PC-3 (cell line): Measurements from ENCODE around the gene POLR2C. TPM values are rescaled to one million over a fixed set of nuclear protein-coding genes. Genes with fewer than 3 reads are reported as not detected.
A peak's percentile ranks its signal among the peaks of the same experiment; 100 is the strongest.

Source experiments
- ATAC-seq: fragments of 200-7000 bp; cut with Tn5 transposase; 2 replicates; pipeline ENCODE4 v1.9.1; 2020; ENCODE audit warnings: mild to moderate bottlenecking, moderate library complexity
- BruUV-seq: library from RNA; stranded (reverse); fragments of 400-500 nt; replicated peaks from 2 replicates; lab custom pipeline; 2021; lab: Mats Ljungman, UMichigan
- CTCF ChIA-PET: fragments of 300-600 bp; sonication (Branson Sonifier 250); formaldehyde crosslinking; loops from one replicate; lab custom pipeline; 2022; ENCODE audit warnings: antibody characterized with exemption; lab: Charles Lee
- POLR2A ChIA-PET: fragments of 300-600 bp; sonication (Branson Sonifier 250); formaldehyde crosslinking; loops from one replicate; lab custom pipeline; 2022; ENCODE audit warnings: antibody characterized with exemption; ENCODE audit not compliant: unreplicated experiment; lab: Charles Lee
- DNase-seq: peaks from one replicate; pipeline ENCODE4 v3.0.0-alpha.2; 2015
- H2AFZ ChIP-seq: fragments of 300-600 bp; sonication (generic); 2 replicates; pipeline ENCODE4 v1.6.0; 2016; ENCODE audit warnings: antibody characterized with exemption, low read length
- H3F3A ChIP-seq: fragments of 300-600 bp; sonication (generic); one replicate; pipeline ENCODE4 v1.6.0; 2017; ENCODE audit warnings: antibody characterized with exemption, low read length, control low read depth, mild to moderate bottlenecking; ENCODE audit not compliant: unreplicated experiment
- H3K27ac ChIP-seq: fragments of 300-600 bp; sonication (generic); 2 replicates; pipeline ENCODE4 v1.5.1; 2016; ENCODE audit warnings: mild to moderate bottlenecking, low read length
- H3K27me3 ChIP-seq: fragments of 300-600 bp; sonication (generic); 2 replicates; pipeline ENCODE4 v1.6.1; 2016; ENCODE audit warnings: low read length, mixed read lengths
- H3K36me3 ChIP-seq: fragments of 300-600 bp; sonication (generic); 2 replicates; pipeline ENCODE4 v1.6.1; 2016; ENCODE audit warnings: low read depth, mixed run types, low read length, mixed read lengths
- H3K4me1 ChIP-seq: fragments of 300-600 bp; sonication (generic); 2 replicates; pipeline ENCODE4 v1.5.1; 2016; ENCODE audit warnings: low read length; ENCODE audit not compliant: insufficient read depth
- H3K4me2 ChIP-seq: fragments of 300-600 bp; sonication (generic); 2 replicates; pipeline ENCODE4 v1.6.0; 2016; ENCODE audit warnings: low read length
- H3K4me3 ChIP-seq: fragments of 300-600 bp; sonication (generic); 2 replicates; pipeline ENCODE4 v1.5.1; 2016; ENCODE audit warnings: mild to moderate bottlenecking, low read length, mixed read lengths
- H3K79me2 ChIP-seq: fragments of 300-600 bp; sonication (generic); 2 replicates; pipeline ENCODE4 v1.6.1; 2017; ENCODE audit warnings: low read length, mixed read lengths
- H3K9ac ChIP-seq: fragments of 300-600 bp; sonication (generic); 2 replicates; pipeline ENCODE4 v1.6.0; 2016; ENCODE audit warnings: mild to moderate bottlenecking, low read length
- H3K9me2 ChIP-seq: fragments of 300-600 bp; sonication (generic); replicated peaks from 2 replicates; pipeline ENCODE4 v1.6.1; 2016; ENCODE audit warnings: mixed run types, low read length, mixed read lengths
- H3K9me3 ChIP-seq: fragments of 300-600 bp; sonication (generic); 2 replicates; pipeline ENCODE4 v1.6.1; 2016; ENCODE audit warnings: low read length, mixed read lengths
- H4K20me1 ChIP-seq: fragments of 300-600 bp; sonication (generic); 2 replicates; pipeline ENCODE4 v1.6.1; 2016; ENCODE audit warnings: low read length, mixed read lengths
- CTCF ChIP-seq: fragments of 300-600 bp; sonication (generic); conservative IDR thresholded peaks from 2 replicates; pipeline ENCODE4 v1.5.1; 2017; ENCODE audit warnings: antibody characterized with exemption, low read depth, mild to moderate bottlenecking, low read length
- EZH2 ChIP-seq: fragments of 300-600 bp; sonication (generic); IDR thresholded peaks from one replicate; pipeline ENCODE4 v1.6.1; 2017; ENCODE audit warnings: antibody characterized with exemption, mild to moderate bottlenecking, low read length; ENCODE audit not compliant: unreplicated experiment
- EZH2phosphoT487 ChIP-seq: fragments of 300-600 bp; sonication (generic); IDR thresholded peaks from 2 replicates; pipeline ENCODE4 v1.6.1; 2018; ENCODE audit warnings: mild to moderate bottlenecking, antibody characterized with exemption, low read length, borderline replicate concordance
- intact Hi-C: fragments of 100-400 bp; cut with micrococcal nuclease; formaldehyde crosslinking; loops from 2 replicates; pipeline ENCODE4 v1.9.0; 2023
- total RNA-seq: library from RNA; depleted of rRNA; stranded (reverse); fragments of >200 nt; gene quantifications from 2 replicates; pipeline ENCODE4 v1.2.3, GENCODE V29; 2014

Gene POLR2C
- total RNA-seq, 1 experiment from 2014 or later = 114 TPM

- no peaks in the 10 kb centered on the region for H3K9me2 ChIP-seq
- no peaks in the 10 kb centered on the region for H3K27me3 ChIP-seq
- TF ChIP-seq EZH2phosphoT487 (no peak), CTCF (no peak), EZH2 (no peak)
- ATAC-seq (no peak), DNase-seq (no peak)
- intact Hi-C loops = no loop called here
- no peak overlapping the region for H3K27ac ChIP-seq
- POLR2A ChIA-PET = no interaction called here
- H4K20me1 ChIP-seq = no peaks in the 10 kb centered on the region
- no peaks in the 10 kb centered on the region for H3K9me3 ChIP-seq
- no peaks in the 10 kb centered on the region; the same call in 1 of the 2 replicates for H3K4me1 ChIP-seq
- CTCF ChIA-PET = no interaction called here
- H3F3A ChIP-seq = no peaks in the 10 kb centered on the region
- no TSS peak for BruUV-seq
- no peak overlapping the region for H3K9ac ChIP-seq
- H3K79me2 ChIP-seq = no peaks in the 10 kb centered on the region
- no peak overlapping the region for H3K4me3 ChIP-seq
- H3K36me3 ChIP-seq = no peaks in the 10 kb centered on the region
- no peak overlapping the region for H2AFZ ChIP-seq
- H3K4me2 ChIP-seq = no peak overlapping the region
Measured at GRCh38 chr16:57484515-57485005, 22.1 kb downstream of the POLR2C start.

- H3K36me3 ChIP-seq = no peaks in the 10 kb centered on the region
- DNase-seq (no peak), ATAC-seq (no peak)
- TF ChIP-seq CTCF (no peak), EZH2 (no peak), EZH2phosphoT487 (no peak)
- H3K9me2 ChIP-seq = no peaks in the 10 kb centered on the region
- BruUV-seq = TSS peak; percentile 48
- POLR2A ChIA-PET = interaction anchor here (0.7 kb wide), 1 partner anchor 181 kb away, joined by 3 read pairs; no protein-coding TSS in a partner anchor
- H3K9ac ChIP-seq = no peak overlapping the region
- H3K27ac ChIP-seq = no peak overlapping the region
- no peaks in the 10 kb centered on the region; the same call in 1 of the 2 replicates for H3K4me1 ChIP-seq
- CTCF ChIA-PET = no interaction called here
- peak overlapping the region; percentile 65 for H2AFZ ChIP-seq
- peak overlapping the region; percentile 87 for H3K4me2 ChIP-seq
- H4K20me1 ChIP-seq = no peaks in the 10 kb centered on the region
- intact Hi-C loops = no loop called here
- H3K4me3 ChIP-seq = peak overlapping the region; percentile 69
- no peaks in the 10 kb centered on the region for H3K79me2 ChIP-seq
- H3K27me3 ChIP-seq = no peaks in the 10 kb centered on the region
- H3F3A ChIP-seq = no peaks in the 10 kb centered on the region
- H3K9me3 ChIP-seq = no peaks in the 10 kb centered on the region
Measured at GRCh38 chr16:57485091-57485915, 22.8 kb downstream of the POLR2C start.
